ENCODE measurements around the gene MTA3.

Gene MTA3

GRCh38 chr2:42566837-42567321, 1.6 kb upstream of the MTA3 start:
- DNase-seq (ENCODE audit: insufficient read length, low spot score) = no peak
- no peak for TF ChIP-seq CTCF (IDR thresholded peaks at IDR 0.05; ENCODE audit: insufficient read depth, missing control alignments)
- no peak for FAIRE-seq

- TF ChIP-seq CTCF (IDR thresholded peaks at IDR 0.05; ENCODE audit: insufficient read depth, missing control alignments) = no peak
- no peak for DNase-seq (ENCODE audit: insufficient read length, low spot score)
- FAIRE-seq = no peak
These were observed 1.1 kb upstream of the MTA3 start for GRCh38 chr2:42567364-42567763.

GRCh38 chr2:42567806-42568400, 529 bp upstream of the MTA3 start:
- no peak for TF ChIP-seq CTCF (IDR thresholded peaks at IDR 0.05; ENCODE audit: insufficient read depth, missing control alignments)
- no peak for FAIRE-seq
- no peak for DNase-seq (ENCODE audit: insufficient read length, low spot score)

GRCh38 chr2:42569116-42569711, 782 bp downstream of the MTA3 start:
- TF ChIP-seq CTCF (IDR thresholded peaks at IDR 0.05; ENCODE audit: insufficient read depth, missing control alignments) = no peak
- DNase-seq (ENCODE audit: insufficient read length, low spot score) = no peak
- no peak for FAIRE-seq

GRCh38 chr2:42569883-42570282, 1.5 kb downstream of the MTA3 start:
- FAIRE-seq = no peak

GRCh38 chr2:42572297-42573081, 4.1 kb downstream of the MTA3 start:
- no peak for DNase-seq (ENCODE audit: insufficient read length, low spot score)
- no peak for FAIRE-seq
- no peak for TF ChIP-seq CTCF (IDR thresholded peaks at IDR 0.05; ENCODE audit: insufficient read depth, missing control alignments)

More at GRCh38 chr2:42569883-42570282, 1.5 kb downstream of the MTA3 start:
- TF ChIP-seq CTCF (IDR thresholded peaks at IDR 0.05; ENCODE audit: insufficient read depth, missing control alignments) = no peak
- no peak for DNase-seq (ENCODE audit: insufficient read length, low spot score)
